PC-3 (cell line): ENCODE measurements around the gene EIF4E1B.

Source experiments
- CTCF ChIP-seq: fragments of 300-600 bp; sonication (generic); conservative IDR thresholded peaks from 2 replicates; pipeline ENCODE4 v1.5.1; 2017; ENCODE audit warnings: antibody characterized with exemption, low read depth, mild to moderate bottlenecking, low read length
- EZH2 ChIP-seq: fragments of 300-600 bp; sonication (generic); IDR thresholded peaks from one replicate; pipeline ENCODE4 v1.6.1; 2017; ENCODE audit warnings: antibody characterized with exemption, mild to moderate bottlenecking, low read length; ENCODE audit not compliant: unreplicated experiment
- EZH2phosphoT487 ChIP-seq: fragments of 300-600 bp; sonication (generic); IDR thresholded peaks from 2 replicates; pipeline ENCODE4 v1.6.1; 2018; ENCODE audit warnings: mild to moderate bottlenecking, antibody characterized with exemption, low read length, borderline replicate concordance

DNA sequence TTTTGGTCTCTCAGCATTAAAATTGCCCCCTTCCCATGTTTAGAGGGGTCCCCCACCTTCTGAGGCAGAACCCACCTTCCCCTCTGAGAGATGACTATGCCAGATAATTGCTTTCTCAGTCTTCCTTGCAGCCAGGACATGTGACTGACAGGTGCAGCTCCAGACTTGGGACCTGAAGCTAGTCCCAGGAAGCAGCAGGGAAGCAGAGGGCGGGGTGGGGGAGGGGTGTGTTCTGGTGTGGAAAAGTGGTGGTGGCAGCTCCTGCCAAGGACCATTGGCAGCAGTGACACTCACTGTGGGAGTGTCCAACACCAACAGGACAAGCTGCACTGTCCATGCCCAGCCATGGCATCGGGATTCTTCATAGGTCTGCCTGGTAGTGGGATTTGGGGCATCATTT lies 2.3 kb downstream of the EIF4E1B start:
- TF ChIP-seq CTCF = no peak
- no peak for TF ChIP-seq EZH2phosphoT487
- no peak for TF ChIP-seq EZH2
